Fibroblast of lung (primary cell): ENCODE results near the gene UNC13B. TPM values are rescaled to one million over a fixed set of nuclear protein-coding genes. Genes with fewer than 3 reads are reported as not detected.

Source experiments
- DNase-seq, 2 donors: peaks; one replicate each; pipeline versions ENCODE4 v3.0.0 to v3.0.0-alpha.2; 2010; ENCODE audit warnings: low read depth in 2 of 2
- H2AFZ ChIP-seq: 2 replicates; pipeline ENCODE4 v1.5.1; 2012; ENCODE audit warnings: low read length, control low read depth, inconsistent platforms
- H3K27ac ChIP-seq: 2 replicates; pipeline ENCODE4 v1.5.1; 2011; ENCODE audit warnings: low read length, control low read depth; ENCODE audit not compliant: insufficient read depth
- H3K27me3 ChIP-seq: 2 replicates; pipeline ENCODE4 v1.5.1; 2011; ENCODE audit warnings: mild to moderate bottlenecking, low read length; ENCODE audit not compliant: control insufficient read depth, insufficient read depth
- H3K36me3 ChIP-seq: 2 replicates; pipeline ENCODE4 v1.5.1; 2011; ENCODE audit warnings: low read length; ENCODE audit not compliant: control insufficient read depth, insufficient read depth
- H3K4me1 ChIP-seq: 2 replicates; pipeline ENCODE4 v1.5.1; 2011; ENCODE audit warnings: low read length; ENCODE audit not compliant: control insufficient read depth, insufficient read depth; ENCODE audit errors: extremely low read depth
- H3K4me2 ChIP-seq: 2 replicates; pipeline ENCODE4 v1.5.1; 2011; ENCODE audit warnings: low read length, control low read depth; ENCODE audit not compliant: insufficient read depth; ENCODE audit errors: extremely low read depth
- H3K4me3 ChIP-seq, 4 experiments: fragments of 200-600 bp in 1 of 4; sonication (generic) in 1 of 4; replicated peaks in 1 of 4; 2 replicates each; pipeline ENCODE4 v1.5.1; 2011 to 2016; ENCODE audit warnings: low read length in 4 of 4, low read depth in 3 of 4, mild to moderate bottlenecking in 3 of 4, control low read depth in 2 of 4, inconsistent platforms in 1 of 4, mixed read lengths in 1 of 4; ENCODE audit not compliant: insufficient read depth in 1 of 4; ENCODE audit errors: control extremely low read depth in 1 of 4
- H3K79me2 ChIP-seq: 2 replicates; pipeline ENCODE4 v1.5.1; 2012; ENCODE audit warnings: mild to moderate bottlenecking, low read length, inconsistent platforms; ENCODE audit not compliant: control insufficient read depth, insufficient read depth
- H3K9ac ChIP-seq: 2 replicates; pipeline ENCODE4 v1.5.1; 2011; ENCODE audit warnings: mild to moderate bottlenecking, low read length, control low read depth; ENCODE audit not compliant: insufficient read depth
- H3K9me3 ChIP-seq: 2 replicates; pipeline ENCODE4 v1.5.1; 2012; ENCODE audit warnings: low read depth, low read length; ENCODE audit not compliant: control insufficient read depth, insufficient read depth
- H4K20me1 ChIP-seq: 2 replicates; pipeline ENCODE4 v1.5.1; 2011; ENCODE audit warnings: low read length; ENCODE audit not compliant: control insufficient read depth, insufficient read depth; ENCODE audit errors: extremely low read depth
- CTCF ChIP-seq, 2 donors: IDR thresholded peaks in 1 of 2; conservative IDR thresholded peaks in 1 of 2; 1 replicate in 1 of 2; 2 replicates in 1 of 2; pipeline ENCODE4 v1.5.1; 2011 to 2012; ENCODE audit warnings: low read length in 2 of 2, control low read depth in 1 of 2, inconsistent platforms in 1 of 2, low read depth in 1 of 2, mild to moderate bottlenecking in 1 of 2
- EZH2 ChIP-seq: IDR thresholded peaks from 2 replicates; pipeline ENCODE4 v1.5.1; 2012; ENCODE audit warnings: low read length, control low read depth, mild to moderate bottlenecking; ENCODE audit errors: missing control alignments
- polyA plus RNA-seq, 2 donors: library from polyadenylated mRNA; depleted of rRNA in 1 of 2; stranded (reverse) in 1 of 2; unstranded in 1 of 2; fragments of >200 nt; gene quantifications; 2 replicates each; pipeline ENCODE4 v1.2.1, GENCODE V29; 2011 to 2012; ENCODE audit warnings: missing spikeins in 1 of 2
- total RNA-seq: library from RNA; depleted of rRNA; stranded (reverse); fragments of >200 nt; gene quantifications from 2 replicates; pipeline ENCODE4 v1.2.1, GENCODE V29; 2014

Gene UNC13B
- total and polyA plus RNA-seq, 2 donors (not counting 1 experiment from before 2014, with no cell fraction given): 9.7 to 38.3 TPM

- H3K9ac ChIP-seq: no peak overlapping the region
- no peaks in the 10 kb centered on the region for H3K36me3 ChIP-seq
- no peaks in the 10 kb centered on the region for H3K79me2 ChIP-seq
- H3K9me3 ChIP-seq: no peaks in the 10 kb centered on the region
- no peak for DNase-seq
- H3K4me3 ChIP-seq: no peak overlapping the region
- no peaks in the 10 kb centered on the region for H3K4me1 ChIP-seq
- H2AFZ ChIP-seq: no peak overlapping the region
- H3K27ac ChIP-seq: no peak overlapping the region
- no peak for TF ChIP-seq EZH2
- TF ChIP-seq CTCF (conservative IDR thresholded peaks at IDR 0.05 in 1 of 2, IDR thresholded peaks at IDR 0.05 in 1 of 2; ENCODE audit: low read depth in 1 of 2, low read length in 2 of 2): no peak
- no peaks in the 10 kb centered on the region for H3K27me3 ChIP-seq
- H4K20me1 ChIP-seq: no peaks in the 10 kb centered on the region
- H3K4me2 ChIP-seq: no peak overlapping the region
Measured at GRCh38 chr9:35253075-35253474, 91.3 kb downstream of the UNC13B start.

- Histone ChIP-seq H3K4me3 (no peak overlapping the region), H3K27me3 (no peaks in the 10 kb centered on the region), H3K27ac (no peak overlapping the region), H3K79me2 (no peaks in the 10 kb centered on the region), H3K9ac (no peak overlapping the region), H3K9me3 (no peaks in the 10 kb centered on the region), H4K20me1 (no peaks in the 10 kb centered on the region), H3K4me2 (no peak overlapping the region), H2AFZ (no peak overlapping the region), H3K4me1 (no peaks in the 10 kb centered on the region), H3K36me3 (no peaks in the 10 kb centered on the region)
- no peak for DNase-seq
- TF ChIP-seq EZH2: no peak
- TF ChIP-seq CTCF (conservative IDR thresholded peaks at IDR 0.05 in 1 of 2, IDR thresholded peaks at IDR 0.05 in 1 of 2; ENCODE audit: low read depth in 1 of 2, low read length in 2 of 2): no peak
Measured at GRCh38 chr9:35254237-35254636, 92.4 kb downstream of the UNC13B start.

- Histone ChIP-seq H4K20me1 (no peaks in the 10 kb centered on the region), H3K9me3 (no peaks in the 10 kb centered on the region), H3K4me1 (no peaks in the 10 kb centered on the region), H3K36me3 (no peaks in the 10 kb centered on the region), H3K9ac (no peak overlapping the region), H3K4me2 (no peak overlapping the region), H3K27me3 (no peaks in the 10 kb centered on the region), H2AFZ (no peak overlapping the region), H3K27ac (no peak overlapping the region), H3K79me2 (no peaks in the 10 kb centered on the region), H3K4me3 (no peak overlapping the region)
- TF ChIP-seq EZH2 (no peak), CTCF (conservative IDR thresholded peaks at IDR 0.05 in 1 of 2, IDR thresholded peaks at IDR 0.05 in 1 of 2; ENCODE audit: low read depth in 1 of 2, low read length in 2 of 2) (no peak)
- no peak for DNase-seq
Measured at GRCh38 chr9:35254984-35255857, 93.4 kb downstream of the UNC13B start.
